ENCODE results near the gene ABHD17A. TPM values are rescaled to one million over a fixed set of nuclear protein-coding genes. Genes with fewer than 3 reads are reported as not detected.

ABHD17A gene
- total RNA-seq, 1 experiment from 2014 or later, result 60.7 TPM

DNA sequence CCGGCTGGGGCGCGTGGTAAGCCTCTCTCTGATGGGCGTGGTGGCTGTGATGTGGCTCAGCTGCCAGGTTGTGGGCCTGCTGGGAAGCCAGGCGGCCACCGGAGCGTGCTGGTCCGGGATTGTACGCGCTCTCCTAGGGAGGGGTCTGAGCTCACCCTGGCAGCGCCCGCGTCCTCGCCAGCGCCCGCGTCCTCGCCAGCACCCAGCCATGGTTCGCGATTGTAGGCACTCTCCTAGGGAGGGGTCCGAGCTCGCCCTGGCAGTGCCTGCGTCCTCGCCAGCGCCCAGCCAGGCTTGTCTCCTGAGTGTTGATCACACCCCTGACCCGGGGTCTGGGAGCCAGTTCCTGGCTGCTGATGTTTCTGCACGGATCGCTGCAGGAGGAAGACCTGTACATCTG is 33.7 kb upstream of the ABHD17A start (continued):
- TF ChIP-seq CREM (CRISPR knock-in tag; IDR thresholded peaks at IDR 0.05) (no peak), JUN (CRISPR knock-in tag; IDR thresholded peaks at IDR 0.05) (no peak), SP1 (CRISPR knock-in tag; conservative IDR thresholded peaks at IDR 0.05) (no peak)
- TF ChIP-seq, protein P1, sequence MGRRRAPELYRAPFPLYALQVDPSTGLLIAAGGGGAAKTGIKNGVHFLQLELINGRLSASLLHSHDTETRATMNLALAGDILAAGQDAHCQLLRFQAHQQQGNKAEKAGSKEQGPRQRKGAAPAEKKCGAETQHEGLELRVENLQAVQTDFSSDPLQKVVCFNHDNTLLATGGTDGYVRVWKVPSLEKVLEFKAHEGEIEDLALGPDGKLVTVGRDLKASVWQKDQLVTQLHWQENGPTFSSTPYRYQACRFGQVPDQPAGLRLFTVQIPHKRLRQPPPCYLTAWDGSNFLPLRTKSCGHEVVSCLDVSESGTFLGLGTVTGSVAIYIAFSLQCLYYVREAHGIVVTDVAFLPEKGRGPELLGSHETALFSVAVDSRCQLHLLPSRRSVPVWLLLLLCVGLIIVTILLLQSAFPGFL (CRISPR knock-in tag; IDR thresholded peaks at IDR 0.05; ENCODE audit: borderline replicate concordance), result no peak
- TF ChIP-seq, protein P2, sequence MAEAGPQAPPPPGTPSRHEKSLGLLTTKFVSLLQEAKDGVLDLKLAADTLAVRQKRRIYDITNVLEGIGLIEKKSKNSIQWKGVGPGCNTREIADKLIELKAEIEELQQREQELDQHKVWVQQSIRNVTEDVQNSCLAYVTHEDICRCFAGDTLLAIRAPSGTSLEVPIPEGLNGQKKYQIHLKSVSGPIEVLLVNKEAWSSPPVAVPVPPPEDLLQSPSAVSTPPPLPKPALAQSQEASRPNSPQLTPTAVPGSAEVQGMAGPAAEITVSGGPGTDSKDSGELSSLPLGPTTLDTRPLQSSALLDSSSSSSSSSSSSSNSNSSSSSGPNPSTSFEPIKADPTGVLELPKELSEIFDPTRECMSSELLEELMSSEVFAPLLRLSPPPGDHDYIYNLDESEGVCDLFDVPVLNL (CRISPR knock-in tag; IDR thresholded peaks at IDR 0.05; ENCODE audit: borderline replicate concordance, low read depth), result no peak

DNA sequence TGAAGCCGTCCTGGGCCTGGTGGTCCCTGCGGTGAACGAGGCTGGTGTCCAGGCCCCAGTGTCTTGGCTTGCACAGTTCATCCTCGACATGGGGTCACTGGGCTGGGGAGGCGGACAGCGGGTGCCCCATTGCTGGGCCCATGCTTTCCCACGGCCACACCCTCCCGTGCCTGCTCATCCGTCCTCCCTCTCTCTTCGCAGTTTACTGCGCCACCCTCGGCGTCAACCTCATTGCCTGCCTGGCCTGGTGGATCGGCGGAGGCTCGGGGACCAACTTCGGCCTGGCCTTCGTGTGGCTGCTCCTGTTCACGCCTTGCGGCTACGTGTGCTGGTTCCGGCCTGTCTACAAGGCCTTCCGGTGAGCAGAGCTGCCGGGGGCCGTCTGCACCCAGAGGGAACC is 32.6 kb upstream of the ABHD17A start:
- Mint-ChIP-seq H3K27me3 (ENCODE audit: low read depth) (no peaks in the 10 kb centered on the region), H3K4me3 (no peak overlapping the region), H3K9me3 (no peaks in the 10 kb centered on the region), H3K4me1 (no peaks in the 10 kb centered on the region), H3K36me3 (peaks cover 33% of the 10 kb centered on the region), H3K27ac (no peak overlapping the region)
- ChIA-PET CTCF (interaction anchor here (0.9 kb wide), 1 partner anchor 98 kb away, joined by 3 read pairs; the partner anchor contains the start of gene BTBD2), POLR2A (no interaction called here)
- TF ChIP-seq, protein P3, sequence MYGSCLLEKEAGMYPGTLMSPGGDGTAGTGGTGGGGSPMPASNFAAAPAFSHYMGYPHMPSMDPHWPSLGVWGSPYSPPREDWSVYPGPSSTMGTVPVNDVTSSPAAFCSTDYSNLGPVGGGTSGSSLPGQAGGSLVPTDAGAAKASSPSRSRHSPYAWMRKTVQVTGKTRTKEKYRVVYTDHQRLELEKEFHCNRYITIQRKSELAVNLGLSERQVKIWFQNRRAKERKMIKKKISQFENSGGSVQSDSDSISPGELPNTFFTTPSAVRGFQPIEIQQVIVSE (CRISPR knock-in tag; IDR thresholded peaks at IDR 0.05; ENCODE audit: borderline replicate concordance), result no peak
- TF ChIP-seq ZNF396 (CRISPR knock-in tag; IDR thresholded peaks at IDR 0.05; ENCODE audit: borderline replicate concordance), result no peak
- no peak for TF ChIP-seq ZNF263 (CRISPR knock-in tag; IDR thresholded peaks at IDR 0.05; ENCODE audit: low read depth)
- TF ChIP-seq, protein P4, sequence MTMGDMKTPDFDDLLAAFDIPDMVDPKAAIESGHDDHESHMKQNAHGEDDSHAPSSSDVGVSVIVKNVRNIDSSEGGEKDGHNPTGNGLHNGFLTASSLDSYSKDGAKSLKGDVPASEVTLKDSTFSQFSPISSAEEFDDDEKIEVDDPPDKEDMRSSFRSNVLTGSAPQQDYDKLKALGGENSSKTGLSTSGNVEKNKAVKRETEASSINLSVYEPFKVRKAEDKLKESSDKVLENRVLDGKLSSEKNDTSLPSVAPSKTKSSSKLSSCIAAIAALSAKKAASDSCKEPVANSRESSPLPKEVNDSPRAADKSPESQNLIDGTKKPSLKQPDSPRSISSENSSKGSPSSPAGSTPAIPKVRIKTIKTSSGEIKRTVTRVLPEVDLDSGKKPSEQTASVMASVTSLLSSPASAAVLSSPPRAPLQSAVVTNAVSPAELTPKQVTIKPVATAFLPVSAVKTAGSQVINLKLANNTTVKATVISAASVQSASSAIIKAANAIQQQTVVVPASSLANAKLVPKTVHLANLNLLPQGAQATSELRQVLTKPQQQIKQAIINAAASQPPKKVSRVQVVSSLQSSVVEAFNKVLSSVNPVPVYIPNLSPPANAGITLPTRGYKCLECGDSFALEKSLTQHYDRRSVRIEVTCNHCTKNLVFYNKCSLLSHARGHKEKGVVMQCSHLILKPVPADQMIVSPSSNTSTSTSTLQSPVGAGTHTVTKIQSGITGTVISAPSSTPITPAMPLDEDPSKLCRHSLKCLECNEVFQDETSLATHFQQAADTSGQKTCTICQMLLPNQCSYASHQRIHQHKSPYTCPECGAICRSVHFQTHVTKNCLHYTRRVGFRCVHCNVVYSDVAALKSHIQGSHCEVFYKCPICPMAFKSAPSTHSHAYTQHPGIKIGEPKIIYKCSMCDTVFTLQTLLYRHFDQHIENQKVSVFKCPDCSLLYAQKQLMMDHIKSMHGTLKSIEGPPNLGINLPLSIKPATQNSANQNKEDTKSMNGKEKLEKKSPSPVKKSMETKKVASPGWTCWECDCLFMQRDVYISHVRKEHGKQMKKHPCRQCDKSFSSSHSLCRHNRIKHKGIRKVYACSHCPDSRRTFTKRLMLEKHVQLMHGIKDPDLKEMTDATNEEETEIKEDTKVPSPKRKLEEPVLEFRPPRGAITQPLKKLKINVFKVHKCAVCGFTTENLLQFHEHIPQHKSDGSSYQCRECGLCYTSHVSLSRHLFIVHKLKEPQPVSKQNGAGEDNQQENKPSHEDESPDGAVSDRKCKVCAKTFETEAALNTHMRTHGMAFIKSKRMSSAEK (CRISPR knock-in tag; IDR thresholded peaks at IDR 0.05; ENCODE audit: borderline replicate concordance), result no peak
- no peak for TF ChIP-seq SOX15 (CRISPR knock-in tag; IDR thresholded peaks at IDR 0.05)
- TF ChIP-seq SP1 (CRISPR knock-in tag; conservative IDR thresholded peaks at IDR 0.05), result no peak
- TF ChIP-seq NR3C1 (CRISPR knock-in tag; conservative IDR thresholded peaks at IDR 0.05; ENCODE audit: low read depth), result no peak
- no peak for TF ChIP-seq ELF4 (CRISPR knock-in tag; IDR thresholded peaks at IDR 0.05; ENCODE audit: low read depth)
- no peak for TF ChIP-seq FOXK1 (CRISPR knock-in tag; IDR thresholded peaks at IDR 0.05)
- TF ChIP-seq, protein P1 (CRISPR knock-in tag; IDR thresholded peaks at IDR 0.05; ENCODE audit: borderline replicate concordance), result no peak
- DNase-seq (ENCODE audit: low spot score) (no peak), ATAC-seq (no peak)

DNA sequence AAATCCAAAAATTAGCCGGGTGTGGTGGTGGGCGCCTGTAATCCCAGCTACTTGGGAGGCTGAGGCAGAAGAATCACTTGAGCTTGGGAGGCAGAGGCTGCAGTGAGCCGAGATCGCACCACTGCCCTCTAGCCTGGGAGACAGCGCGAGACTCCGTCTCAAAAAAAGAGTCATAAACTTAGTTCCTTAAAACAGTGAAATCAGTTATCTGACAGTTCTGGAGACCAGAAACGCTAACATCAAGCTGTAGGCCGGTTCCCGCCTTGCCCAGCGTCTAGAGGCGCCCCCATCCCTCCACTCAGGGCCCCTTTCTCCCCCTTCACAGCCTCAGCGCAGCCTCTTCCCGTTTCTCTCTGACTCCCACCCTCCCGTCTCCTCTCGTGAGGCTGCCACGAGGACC is 31.9 kb upstream of the ABHD17A start:
- POLR2A ChIA-PET, result no interaction called here
- H3K36me3 Mint-ChIP-seq, result peaks cover 27% of the 10 kb centered on the region

More for the DNA sequence above, 31.9 kb upstream of the ABHD17A start:
- CTCF ChIA-PET, result no interaction called here
- H3K4me1 Mint-ChIP-seq, result no peaks in the 10 kb centered on the region
- no peak overlapping the region for H3K4me3 Mint-ChIP-seq
- DNase-seq (ENCODE audit: low spot score) (no peak), ATAC-seq (no peak)
- no peak for TF ChIP-seq TCF7 (CRISPR knock-in tag; IDR thresholded peaks at IDR 0.05; ENCODE audit: low read depth)
- TF ChIP-seq, protein P5, sequence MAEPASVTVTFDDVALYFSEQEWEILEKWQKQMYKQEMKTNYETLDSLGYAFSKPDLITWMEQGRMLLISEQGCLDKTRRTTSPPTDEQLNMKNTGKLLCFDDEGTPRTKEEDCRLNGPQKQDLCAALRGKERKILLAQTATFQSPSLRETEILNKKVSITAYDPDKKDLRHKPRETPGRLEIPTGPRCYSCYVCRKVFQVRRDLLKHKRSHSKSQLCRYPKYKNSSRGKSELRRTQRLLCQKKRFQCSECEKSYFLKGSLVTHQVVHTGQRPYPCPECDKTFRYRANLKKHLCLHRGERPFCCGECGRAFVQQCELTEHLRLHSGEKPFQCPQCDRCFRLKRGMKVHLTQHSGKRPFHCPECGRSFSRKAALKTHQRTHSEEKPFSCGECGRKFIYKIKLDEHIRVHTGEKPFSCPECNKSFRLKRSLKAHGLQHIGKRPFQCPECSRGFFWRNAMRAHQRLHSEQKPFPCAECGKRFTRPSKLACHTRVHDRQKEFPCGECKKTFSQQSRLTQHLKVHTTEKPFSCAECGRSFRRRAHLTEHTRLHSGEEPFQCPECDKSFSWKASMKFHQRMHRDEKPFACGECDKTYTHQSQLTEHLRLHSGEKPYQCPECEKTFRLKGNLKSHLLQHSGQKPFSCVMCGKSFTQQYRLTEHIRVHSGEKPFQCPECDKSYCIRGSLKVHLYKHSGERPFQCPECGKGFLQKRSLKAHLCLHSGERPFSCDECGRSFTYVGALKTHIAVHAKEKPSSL (CRISPR knock-in tag; conservative IDR thresholded peaks at IDR 0.05), result no peak
- no peak for TF ChIP-seq HMGA2 (CRISPR knock-in tag; IDR thresholded peaks at IDR 0.05)
- TF ChIP-seq, protein P6, sequence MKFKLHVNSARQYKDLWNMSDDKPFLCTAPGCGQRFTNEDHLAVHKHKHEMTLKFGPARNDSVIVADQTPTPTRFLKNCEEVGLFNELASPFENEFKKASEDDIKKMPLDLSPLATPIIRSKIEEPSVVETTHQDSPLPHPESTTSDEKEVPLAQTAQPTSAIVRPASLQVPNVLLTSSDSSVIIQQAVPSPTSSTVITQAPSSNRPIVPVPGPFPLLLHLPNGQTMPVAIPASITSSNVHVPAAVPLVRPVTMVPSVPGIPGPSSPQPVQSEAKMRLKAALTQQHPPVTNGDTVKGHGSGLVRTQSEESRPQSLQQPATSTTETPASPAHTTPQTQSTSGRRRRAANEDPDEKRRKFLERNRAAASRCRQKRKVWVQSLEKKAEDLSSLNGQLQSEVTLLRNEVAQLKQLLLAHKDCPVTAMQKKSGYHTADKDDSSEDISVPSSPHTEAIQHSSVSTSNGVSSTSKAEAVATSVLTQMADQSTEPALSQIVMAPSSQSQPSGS (CRISPR knock-in tag; IDR thresholded peaks at IDR 0.05; ENCODE audit: borderline replicate concordance, low read depth), result no peak
- TF ChIP-seq ZNF423 (CRISPR knock-in tag; IDR thresholded peaks at IDR 0.05), result no peak
- TF ChIP-seq ETV6 (CRISPR knock-in tag; IDR thresholded peaks at IDR 0.05), result no peak
- no peak for TF ChIP-seq TEAD4 (CRISPR knock-in tag; IDR thresholded peaks at IDR 0.05)
- no peaks in the 10 kb centered on the region for H3K27me3 Mint-ChIP-seq (ENCODE audit: low read depth)
- peak overlapping the region; percentile 82 for H3K27ac Mint-ChIP-seq
- H3K9me3 Mint-ChIP-seq, result no peaks in the 10 kb centered on the region
